Endothelial cell of umbilical vein (primary cell): ENCODE results near the gene CD300C. TPM values are rescaled to one million over a fixed set of nuclear protein-coding genes. Genes with fewer than 3 reads are reported as not detected.

Source experiments
- BruUV-seq: library from RNA; stranded (reverse); fragments of 400-500 nt; replicated peaks from 2 replicates; lab custom pipeline; 2021; lab: Mats Ljungman, UMichigan
- CTCF ChIA-PET: fragments of 300-600, 350-600 bp; sonication (Branson Sonifier 250); formaldehyde crosslinking; loops from one replicate; lab custom pipeline; 2021; ENCODE audit warnings: antibody characterized with exemption, inconsistent platforms; lab: Charles Lee
- POLR2A ChIA-PET: fragments of 300-600, 350-600 bp; sonication (Branson Sonifier 250); formaldehyde crosslinking; loops from one replicate; lab custom pipeline; 2021; ENCODE audit warnings: antibody characterized with exemption, inconsistent platforms; lab: Charles Lee
- DNase-seq: peaks from one replicate; pipeline ENCODE4 v3.0.0-alpha.2; 2011; ENCODE audit warnings: low read depth, low spot score
- FAIRE-seq: peaks from 2 replicates; lab custom pipeline; 2011; peaks lifted over from hg19 to GRCh38; lab: Jason Lieb, UNC
- H2AFZ ChIP-seq: 2 replicates; pipeline ENCODE4 v1.6.0; 2012; ENCODE audit warnings: low read depth, low read length, control low read depth, inconsistent platforms
- H3K27ac ChIP-seq: 2 replicates; pipeline ENCODE4 v1.5.1; 2011; ENCODE audit warnings: low read depth, mild to moderate bottlenecking, control low read depth, low read length, moderate library complexity; ENCODE audit not compliant: insufficient read depth
- H3K27me3 ChIP-seq, 2 experiments: 2 replicates each; pipeline versions ENCODE4 v1.6.0 to v1.6.1; 2011; ENCODE audit warnings: low read length in 2 of 2, mixed read lengths in 1 of 2; ENCODE audit not compliant: control insufficient read depth in 2 of 2, insufficient read depth in 2 of 2
- H3K36me3 ChIP-seq, 2 experiments: 2 replicates in 1 of 2; 3 replicates in 1 of 2; pipeline ENCODE4 v1.5.1; 2011; ENCODE audit warnings: low read length in 2 of 2, mild to moderate bottlenecking in 1 of 2, moderate library complexity in 1 of 2; ENCODE audit not compliant: control insufficient read depth in 2 of 2, insufficient read depth in 2 of 2; ENCODE audit errors: extremely low read depth in 1 of 2
- H3K4me1 ChIP-seq: 3 replicates; pipeline ENCODE4 v1.5.1; 2011; ENCODE audit warnings: mild to moderate bottlenecking, low read length; ENCODE audit not compliant: control insufficient read depth, insufficient read depth; ENCODE audit errors: extremely low read depth
- H3K4me2 ChIP-seq: 2 replicates; pipeline ENCODE4 v1.6.1; 2011; ENCODE audit warnings: low read length, control low read depth, mixed read lengths; ENCODE audit not compliant: insufficient read depth
- H3K4me3 ChIP-seq, 3 experiments: fragments of 200-600 bp in 1 of 3; sonication (generic), shearing (Covaris generic) in 1 of 3; replicated peaks in 1 of 3; 2 replicates each; pipeline ENCODE4 v1.5.1; 2011 to 2016; ENCODE audit warnings: control low read depth in 3 of 3, low read length in 3 of 3, mild to moderate bottlenecking in 2 of 3, inconsistent platforms in 1 of 3, low read depth in 1 of 3, moderate library complexity in 1 of 3; ENCODE audit not compliant: insufficient read depth in 1 of 3
- H3K79me2 ChIP-seq: 2 replicates; pipeline ENCODE4 v1.6.0; 2012; ENCODE audit warnings: low read length, inconsistent platforms; ENCODE audit not compliant: control insufficient read depth, insufficient read depth
- H3K9ac ChIP-seq: replicated peaks from 2 replicates; pipeline ENCODE3; 2011; ENCODE audit warnings: low read length, control low read depth; ENCODE audit not compliant: insufficient read depth; ENCODE audit errors: extremely low read depth
- H3K9me1 ChIP-seq: replicated peaks from 3 replicates; pipeline ENCODE4 v1.6.0; 2011; ENCODE audit warnings: mild to moderate bottlenecking, low read length; ENCODE audit not compliant: control insufficient read depth, insufficient read depth; ENCODE audit errors: extremely low read depth
- H3K9me3 ChIP-seq: replicated peaks from 2 replicates; pipeline ENCODE4 v1.5.1; 2012; ENCODE audit warnings: low read length, inconsistent platforms; ENCODE audit not compliant: control insufficient read depth, insufficient read depth
- H4K20me1 ChIP-seq: replicated peaks from 2 replicates; pipeline ENCODE3; 2011; ENCODE audit warnings: mild to moderate bottlenecking, low read length; ENCODE audit not compliant: control insufficient read depth, insufficient read depth; ENCODE audit errors: extremely low read depth
- CTCF ChIP-seq, 2 donors: IDR thresholded peaks; 1 replicate in 1 of 2; 2 replicates in 1 of 2; pipeline ENCODE4 v1.5.1; 2011; ENCODE audit warnings: low read length in 2 of 2, mild to moderate bottlenecking in 2 of 2, moderate library complexity in 2 of 2, control low read depth in 1 of 2, inconsistent platforms in 1 of 2, low read depth in 1 of 2; ENCODE audit not compliant: insufficient read depth in 1 of 2; ENCODE audit errors: extremely low read depth in 1 of 2
- EZH2 ChIP-seq: IDR thresholded peaks from 2 replicates; pipeline ENCODE4 v1.6.1; 2012; ENCODE audit warnings: borderline replicate concordance, low read depth, mild to moderate bottlenecking, moderate library complexity, low read length, inconsistent platforms; ENCODE audit not compliant: severe bottlenecking
- FOS ChIP-seq: IDR thresholded peaks from 2 replicates; pipeline ENCODE4 v1.6.1; 2011; ENCODE audit warnings: mild to moderate bottlenecking, low read length, moderate library complexity, borderline replicate concordance; ENCODE audit not compliant: insufficient read depth
- GATA2 ChIP-seq: IDR thresholded peaks from 2 replicates; pipeline ENCODE4 v1.7.0; 2011; ENCODE audit warnings: low read depth, mild to moderate bottlenecking, moderate library complexity, mixed read lengths, low read length; ENCODE audit not compliant: insufficient read length, insufficient read depth
- JUN ChIP-seq: IDR thresholded peaks from 2 replicates; pipeline ENCODE4 v1.6.1; 2011; ENCODE audit warnings: borderline replicate concordance, low read depth; ENCODE audit not compliant: insufficient read length, insufficient read depth
- MYC ChIP-seq: IDR thresholded peaks from one replicate; pipeline ENCODE4 v1.6.1; 2011; ENCODE audit warnings: mild to moderate bottlenecking, low read depth, low read length
- POLR2A ChIP-seq: IDR thresholded peaks from 2 replicates; pipeline ENCODE4 v1.6.1; 2012; ENCODE audit warnings: low read depth, mild to moderate bottlenecking, control low read depth, low read length
- POLR2AphosphoS5 ChIP-seq: IDR thresholded peaks from 2 replicates; pipeline ENCODE4 v1.6.1; 2012; ENCODE audit warnings: low read depth, mild to moderate bottlenecking, control low read depth, low read length, moderate library complexity; ENCODE audit not compliant: insufficient read depth
- dilution Hi-C: fragments of 300-500 bp; cut with MboI; formaldehyde crosslinking; loops from one replicate; pipeline ENCODE4 v1.15.0; 2019; ENCODE audit warnings: low sequenced_read_pairs; ENCODE audit not compliant: extremely low pct_ligation_motif_present
- intact Hi-C: fragments of 100-400 bp; cut with micrococcal nuclease; formaldehyde crosslinking; loops from one replicate; pipeline ENCODE4 v1.10.0; 2022
- polyA plus RNA-seq, 4 experiments: library from polyadenylated mRNA; depleted of rRNA in 3 of 4; stranded (reverse) in 3 of 4; unstranded in 1 of 4; fragments of >200 nt; gene quantifications; 2 replicates each; pipeline versions ENCODE4 v1.2.1 to v1.2.3, GENCODE V29; 2011 to 2012; ENCODE audit warnings: missing spikeins in 1 of 4
- total RNA-seq: library from RNA; stranded (reverse); gene quantifications from 2 replicates; pipeline ENCODE4 v1.2.3, GENCODE V29; 2021
- TF ChIP-seq, protein P1 (sequence below): IDR thresholded peaks from 2 replicates; pipeline ENCODE4 v1.6.1; 2011; ENCODE audit not compliant: insufficient read depth, insufficient read length

Gene CD300C
- total and polyA plus RNA-seq, 2 donors (not counting 3 experiments of a cell fraction or from before 2014, with no cell fraction given) = not detected

GRCh38 chr17:74595037-74595750 is 49.3 kb upstream of the CD300C start:
- intact Hi-C loops (no loop called here), dilution Hi-C loops (no loop called here)
- Histone ChIP-seq H2AFZ (no peak overlapping the region), H4K20me1 (no peaks in the 10 kb centered on the region), H3K4me1 (no peaks in the 10 kb centered on the region), H3K9me3 (no peaks in the 10 kb centered on the region), H3K27me3 (no peaks in the 10 kb centered on the region), H3K27ac (no peak overlapping the region), H3K9ac (no peak overlapping the region), H3K9me1 (no peaks in the 10 kb centered on the region), H3K4me2 (no peak overlapping the region), H3K36me3 (no peaks in the 10 kb centered on the region), H3K4me3 (no peak overlapping the region), H3K79me2 (no peaks in the 10 kb centered on the region)
- CTCF ChIA-PET = no interaction called here
- FAIRE-seq (no peak), DNase-seq (no peak)
- POLR2A ChIA-PET = no interaction called here
- TF ChIP-seq POLR2AphosphoS5 = no peak
- TF ChIP-seq JUN = no peak
- no peak for TF ChIP-seq CTCF (IDR thresholded peaks at IDR 0.05; ENCODE audit: extremely low read depth in 1 of 2, insufficient read depth in 1 of 2, low read depth in 1 of 2, low read length in 2 of 2)
- TF ChIP-seq MYC = no peak
- no peak for TF ChIP-seq EZH2
- TF ChIP-seq GATA2 = no peak
- TF ChIP-seq, protein P1, sequence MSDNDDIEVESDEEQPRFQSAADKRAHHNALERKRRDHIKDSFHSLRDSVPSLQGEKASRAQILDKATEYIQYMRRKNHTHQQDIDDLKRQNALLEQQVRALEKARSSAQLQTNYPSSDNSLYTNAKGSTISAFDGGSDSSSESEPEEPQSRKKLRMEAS = no peak
- no peak for TF ChIP-seq FOS
- no peak for TF ChIP-seq POLR2A
- BruUV-seq = no TSS peak
